ENCODE results near the gene ETV2. TPM values are rescaled to one million over a fixed set of nuclear protein-coding genes. Genes with fewer than 3 reads are reported as not detected.

The ETV2 gene
- polyA plus RNA-seq, 1 of the 3 experiments (the other 2 are of a cell fraction): 1.6 TPM

DNA sequence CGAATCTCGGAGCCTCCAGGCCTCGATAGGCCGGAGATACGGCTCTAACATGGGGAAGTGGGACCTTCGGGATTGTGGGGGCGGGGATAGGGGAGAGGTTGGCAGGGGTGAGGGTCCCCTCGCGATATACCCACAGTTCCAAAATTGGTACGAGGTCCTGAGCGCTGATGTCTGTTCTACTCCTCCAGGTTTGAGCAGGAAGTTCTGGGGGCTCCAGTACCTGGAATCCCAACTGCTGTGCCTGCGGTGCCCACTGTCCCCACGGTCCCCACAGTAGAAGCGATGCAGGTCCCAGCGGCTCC is 12.3 kb upstream of the ETV2 start (continued):
- TF ChIP-seq, protein P1, sequence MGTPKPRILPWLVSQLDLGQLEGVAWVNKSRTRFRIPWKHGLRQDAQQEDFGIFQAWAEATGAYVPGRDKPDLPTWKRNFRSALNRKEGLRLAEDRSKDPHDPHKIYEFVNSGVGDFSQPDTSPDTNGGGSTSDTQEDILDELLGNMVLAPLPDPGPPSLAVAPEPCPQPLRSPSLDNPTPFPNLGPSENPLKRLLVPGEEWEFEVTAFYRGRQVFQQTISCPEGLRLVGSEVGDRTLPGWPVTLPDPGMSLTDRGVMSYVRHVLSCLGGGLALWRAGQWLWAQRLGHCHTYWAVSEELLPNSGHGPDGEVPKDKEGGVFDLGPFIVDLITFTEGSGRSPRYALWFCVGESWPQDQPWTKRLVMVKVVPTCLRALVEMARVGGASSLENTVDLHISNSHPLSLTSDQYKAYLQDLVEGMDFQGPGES (IDR thresholded peaks at IDR 0.05; ENCODE audit: low read depth, low read length): no peak
- TF ChIP-seq MEF2A (IDR thresholded peaks at IDR 0.05; ENCODE audit: borderline replicate concordance, low read depth) (no peak), CHD2 (IDR thresholded peaks at IDR 0.05; ENCODE audit: low read length, partially characterized antibody) (no peak), YY1 (IDR thresholded peaks at IDR 0.05; ENCODE audit: low read depth) (no peak)

- H2AFZ ChIP-seq (ENCODE audit: low read depth): no peak overlapping the region
- ChIA-PET CTCF (no interaction called here), POLR2A (no interaction called here)
Measured at GRCh38 chr19:35633727-35634440, 7.7 kb upstream of the ETV2 start.

DNA sequence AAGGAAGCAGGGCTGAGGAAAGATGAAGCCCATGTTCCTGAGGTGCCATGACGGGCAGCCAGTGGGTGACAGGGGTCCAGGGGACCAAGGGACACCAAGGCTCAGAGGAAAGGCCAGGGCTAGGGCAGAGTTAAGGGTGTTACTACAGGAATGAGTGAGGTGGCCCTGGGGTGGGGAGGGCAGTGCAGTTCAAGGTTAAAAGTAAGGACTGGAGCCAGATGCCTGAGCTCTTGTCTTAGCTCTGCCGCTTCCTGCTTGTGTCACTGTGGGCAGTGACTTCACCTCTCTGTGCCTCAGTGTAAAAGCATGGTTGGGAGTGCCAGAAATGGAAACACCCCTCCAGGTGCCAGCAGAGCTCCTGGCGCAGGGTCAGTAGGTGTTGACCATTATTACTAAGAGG is 4.9 kb upstream of the ETV2 start:
- 95% methylated on average over 3 of the region's 3 CpGs for WGBS (ENCODE audit: low lambda C conversion rate)
- H3F3A ChIP-seq (replicated peaks; ENCODE audit: insufficient read depth): peaks cover 8% of the 10 kb centered on the region

More at GRCh38 chr19:35633727-35634440, 7.7 kb upstream of the ETV2 start:
- Histone ChIP-seq H3K4me2 (no peak overlapping the region), H3K79me2 (ENCODE audit: insufficient read depth) (peaks cover 17% of the 10 kb centered on the region), H3F3A (replicated peaks; ENCODE audit: insufficient read depth) (no peaks in the 10 kb centered on the region), H3K36me3 (replicated peaks in 1 of 2; ENCODE audit: control insufficient read depth in 1 of 2, insufficient read depth in 2 of 2, low read length in 1 of 2) (peaks cover 32 to 49% of the 10 kb centered on the region in 2 experiments), H3K4me1 (ENCODE audit: control insufficient read depth in 1 of 2, insufficient read depth in 2 of 2, low read depth in 1 of 2, low read length in 1 of 2) (peaks cover 0 to 7% of the 10 kb centered on the region in 2 experiments; a peak in 2 of 4 replicates), H3K9me3 (no peaks in the 10 kb centered on the region), H4K20me1 (ENCODE audit: insufficient read depth) (no peaks in the 10 kb centered on the region), H3K27ac (ENCODE audit: low read depth in 2 of 2, low read length in 1 of 2) (no peak overlapping the region), H3K27me3 (ENCODE audit: insufficient read depth) (no peaks in the 10 kb centered on the region), H3K4me3 (ENCODE audit: low read depth in 2 of 2, low read length in 1 of 2) (no peak overlapping the region), H3K9me2 (no peaks in the 10 kb centered on the region), H3K9ac (no peak overlapping the region)
- no peak for TF ChIP-seq MXI1 (IDR thresholded peaks at IDR 0.05; ENCODE audit: low read depth, low read length)
- WGBS (ENCODE audit: low lambda C conversion rate): 97% methylated on average over 26 of the region's 29 CpGs
- no peak for DNase-seq

GRCh38 chr19:35637165-35637564 is 4.4 kb upstream of the ETV2 start:
- Histone ChIP-seq H3K4me2 (no peak overlapping the region), H3K36me3 (replicated peaks in 1 of 2; ENCODE audit: control insufficient read depth in 1 of 2, insufficient read depth in 2 of 2, low read length in 1 of 2) (peaks cover 16 to 34% of the 10 kb centered on the region in 2 experiments), H3K27me3 (ENCODE audit: insufficient read depth) (no peaks in the 10 kb centered on the region), H3K9me3 (no peaks in the 10 kb centered on the region), H3K9me2 (no peaks in the 10 kb centered on the region), H4K20me1 (ENCODE audit: insufficient read depth) (no peaks in the 10 kb centered on the region), H3K4me1 (ENCODE audit: control insufficient read depth in 1 of 2, insufficient read depth in 2 of 2, low read depth in 1 of 2, low read length in 1 of 2) (no peaks in the 10 kb centered on the region; a peak in 1 of 4 replicates), H2AFZ (ENCODE audit: low read depth) (no peak overlapping the region), H3K9ac (no peak overlapping the region), H3K27ac (ENCODE audit: low read depth in 2 of 2, low read length in 1 of 2) (no peak overlapping the region), H3K4me3 (ENCODE audit: low read depth in 2 of 2, low read length in 1 of 2) (no peak overlapping the region), H3K79me2 (ENCODE audit: insufficient read depth) (no peaks in the 10 kb centered on the region), H3F3A (replicated peaks; ENCODE audit: insufficient read depth) (peaks cover 8% of the 10 kb centered on the region)
- ChIA-PET POLR2A (no interaction called here), CTCF (no interaction called here)
- TF ChIP-seq RXRA (IDR thresholded peaks at IDR 0.05; ENCODE audit: borderline replicate concordance, low read depth): no peak
- no peak for TF ChIP-seq FOXJ3 (CRISPR knock-in tag; IDR thresholded peaks at IDR 0.05)
- no peak for TF ChIP-seq PBX3 (IDR thresholded peaks at IDR 0.05)
- no peak for TF ChIP-seq TEAD4 (IDR thresholded peaks at IDR 0.05; ENCODE audit: borderline replicate concordance, insufficient read depth)
- no peak for TF ChIP-seq FOXM1 (IDR thresholded peaks at IDR 0.05; ENCODE audit: low read depth)
- TF ChIP-seq SMC3 (IDR thresholded peaks at IDR 0.05; ENCODE audit: low read depth, low read length): no peak
- no peak for TF ChIP-seq TCF12 (IDR thresholded peaks at IDR 0.05)
- no peak for TF ChIP-seq YY1 (IDR thresholded peaks at IDR 0.05; ENCODE audit: low read depth)
- no peak for TF ChIP-seq MEF2A (IDR thresholded peaks at IDR 0.05; ENCODE audit: borderline replicate concordance, low read depth)
- no peak for TF ChIP-seq USF1 (IDR thresholded peaks at IDR 0.05; ENCODE audit: borderline replicate concordance, low read depth)
- no peak for DNase-seq
- WGBS (ENCODE audit: low lambda C conversion rate): 98% methylated on average over 25 of the region's 25 CpGs

More for the DNA sequence above, 4.9 kb upstream of the ETV2 start:
- Histone ChIP-seq H2AFZ (ENCODE audit: low read depth) (no peak overlapping the region), H3K9me2 (no peaks in the 10 kb centered on the region), H4K20me1 (ENCODE audit: insufficient read depth) (no peaks in the 10 kb centered on the region), H3K4me2 (no peak overlapping the region), H3K9me3 (no peaks in the 10 kb centered on the region), H3K27me3 (ENCODE audit: insufficient read depth) (no peaks in the 10 kb centered on the region), H3K79me2 (ENCODE audit: insufficient read depth) (no peaks in the 10 kb centered on the region), H3K27ac (ENCODE audit: low read depth in 2 of 2, low read length in 1 of 2) (no peak overlapping the region), H3K4me1 (ENCODE audit: control insufficient read depth in 1 of 2, insufficient read depth in 2 of 2, low read depth in 1 of 2, low read length in 1 of 2) (no peaks in the 10 kb centered on the region; a peak in 1 of 4 replicates), H3K4me3 (ENCODE audit: low read depth in 2 of 2, low read length in 1 of 2) (no peak overlapping the region), H3K9ac (no peak overlapping the region), H3K36me3 (replicated peaks in 1 of 2; ENCODE audit: control insufficient read depth in 1 of 2, insufficient read depth in 2 of 2, low read length in 1 of 2) (peaks cover 21 to 39% of the 10 kb centered on the region in 2 experiments)
- ChIA-PET POLR2A (no interaction called here), CTCF (no interaction called here)
- DNase-seq: no peak
- TF ChIP-seq MEF2A (IDR thresholded peaks at IDR 0.05; ENCODE audit: borderline replicate concordance, low read depth): no peak

Measured in SK-N-SH (cell line).